Stimulated activated CD4-positive, alpha-beta T cell treated with anti-CD3 and anti-CD28 coated beads, TNF-alpha, amount 100 ng/mL, for 48 hours (primary cell): ENCODE measurements around the gene SRR.

ENCODE experiments used
- DNase-seq, 3 donors: peaks; one replicate each; pipeline ENCODE4 v3.0.0-alpha.2; 2020; ENCODE audit warnings: low read depth in 3 of 3

SRR gene

GRCh38 chr17:2343421-2343820 lies 39.7 kb downstream of the SRR start:
- peak in 2 of 3 donors; percentile 29 to 31 for DNase-seq

GRCh38 chr17:2344528-2344927 lies 40.8 kb downstream of the SRR start:
- DNase-seq = no peak

GRCh38 chr17:2346475-2346874 lies 42.7 kb downstream of the SRR start:
- DNase-seq = no peak

GRCh38 chr17:2347805-2348685 lies 44.3 kb downstream of the SRR start:
- no peak for DNase-seq

- DNase-seq = no peak
These were observed 47.5 kb downstream of the SRR start for GRCh38 chr17:2351269-2351668.

- DNase-seq = no peak
These were observed 50.6 kb downstream of the SRR start for GRCh38 chr17:2354311-2354710.

GRCh38 chr17:2357237-2357636 lies 53.5 kb downstream of the SRR start:
- DNase-seq = no peak

- no peak for DNase-seq
These were observed 54.2 kb downstream of the SRR start for GRCh38 chr17:2357931-2358434.

- DNase-seq = no peak
These were observed 57.4 kb downstream of the SRR start for GRCh38 chr17:2361010-2361760.

- DNase-seq = no peak
These were observed 58.3 kb downstream of the SRR start for GRCh38 chr17:2362016-2362415.

- no peak for DNase-seq
These were observed 58.7 kb downstream of the SRR start for GRCh38 chr17:2362416-2362815.

GRCh38 chr17:2362881-2363280 lies 59.1 kb downstream of the SRR start:
- no peak for DNase-seq

GRCh38 chr17:2363318-2363717 lies 59.6 kb downstream of the SRR start:
- no peak for DNase-seq

- no peak for DNase-seq
These were observed 60.4 kb downstream of the SRR start for GRCh38 chr17:2363851-2364762.

- no peak for DNase-seq
These were observed 61.0 kb downstream of the SRR start for GRCh38 chr17:2364763-2365116.

GRCh38 chr17:2365132-2365531 lies 61.4 kb downstream of the SRR start:
- no peak for DNase-seq

- no peak for DNase-seq
These were observed 63.2 kb downstream of the SRR start for GRCh38 chr17:2366747-2367494.

GRCh38 chr17:2368359-2368758 lies 64.6 kb downstream of the SRR start:
- DNase-seq = no peak

- DNase-seq = no peak
These were observed 65.3 kb downstream of the SRR start for GRCh38 chr17:2369039-2369438.

GRCh38 chr17:2369551-2370210 lies 65.9 kb downstream of the SRR start:
- DNase-seq = no peak

GRCh38 chr17:2370211-2370589 lies 66.5 kb downstream of the SRR start:
- DNase-seq = no peak
